HG03135 (cell line): ENCODE results near the gene DAB1.
"Not testable (repeated sequence)": the region's sequence is repeated elsewhere in the genome, so short reads cannot be mapped to it uniquely, and the experiment has no call there.

ENCODE experiments used
- ATAC-seq: cut with Tn5 transposase; IDR thresholded peaks from one replicate; pipeline ENCODE4 v1.9.1; 2021; ENCODE audit warnings: mild to moderate bottlenecking, moderate library complexity; ENCODE audit not compliant: unreplicated experiment

Gene DAB1

DNA sequence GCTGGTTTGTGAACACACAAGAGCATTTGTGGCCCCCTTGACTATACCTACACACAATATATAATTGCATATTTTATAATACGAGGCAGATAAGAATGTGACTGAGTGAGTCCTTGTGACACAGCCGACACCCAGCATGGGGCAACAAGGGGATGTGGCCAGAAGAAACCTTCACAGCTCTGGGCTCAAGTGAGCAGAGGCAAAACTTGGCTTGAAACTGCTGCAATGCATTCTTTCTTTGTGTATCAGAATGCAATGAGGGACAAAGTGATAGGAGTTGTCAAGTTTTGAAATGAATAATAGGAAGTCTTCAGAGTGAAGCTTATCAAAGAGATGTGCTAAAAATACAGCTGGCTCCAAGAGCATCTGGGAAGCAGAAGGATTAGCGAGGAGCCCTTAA, 334.0 kb downstream of the DAB1 start:
- no peak for ATAC-seq

DNA sequence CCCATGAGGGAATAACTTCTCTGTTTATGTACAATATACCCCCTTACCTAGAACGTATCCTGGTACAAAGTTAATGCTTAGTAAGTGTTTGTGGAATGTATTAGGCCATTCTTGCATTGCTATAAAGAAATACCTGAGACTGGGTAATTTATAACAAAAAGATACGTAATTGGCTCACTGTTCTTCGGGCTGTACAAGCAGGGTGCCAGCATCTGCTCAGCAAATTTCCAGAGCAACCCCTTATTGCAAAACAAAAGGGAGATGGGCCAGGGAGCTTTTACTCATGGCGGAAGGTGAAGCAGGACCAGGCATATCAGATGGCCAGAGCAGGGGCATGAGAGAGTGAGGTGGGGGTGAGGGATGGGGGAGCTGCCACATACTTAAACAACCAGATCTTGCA, 334.6 kb downstream of the DAB1 start:
- ATAC-seq, result no peak

DNA sequence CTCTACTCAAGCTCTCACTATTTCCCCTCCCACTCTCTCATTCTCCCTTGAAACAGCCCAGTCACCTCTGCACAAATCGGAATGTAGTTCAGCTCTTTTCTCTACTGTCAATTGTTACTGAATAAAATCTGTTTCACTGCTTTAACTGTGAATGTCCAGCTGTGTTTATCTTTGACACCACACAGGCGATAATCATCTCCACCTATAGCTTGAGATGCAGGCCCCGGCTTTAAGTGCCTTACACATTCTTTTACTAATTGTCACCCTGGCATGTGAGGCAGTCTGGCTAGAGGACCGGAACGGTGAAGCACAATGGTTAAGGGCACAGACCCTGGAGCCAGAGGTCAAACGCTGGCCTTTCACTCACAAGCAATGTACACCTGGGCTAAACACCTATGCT, 335.2 kb downstream of the DAB1 start:
- no peak for ATAC-seq

DNA sequence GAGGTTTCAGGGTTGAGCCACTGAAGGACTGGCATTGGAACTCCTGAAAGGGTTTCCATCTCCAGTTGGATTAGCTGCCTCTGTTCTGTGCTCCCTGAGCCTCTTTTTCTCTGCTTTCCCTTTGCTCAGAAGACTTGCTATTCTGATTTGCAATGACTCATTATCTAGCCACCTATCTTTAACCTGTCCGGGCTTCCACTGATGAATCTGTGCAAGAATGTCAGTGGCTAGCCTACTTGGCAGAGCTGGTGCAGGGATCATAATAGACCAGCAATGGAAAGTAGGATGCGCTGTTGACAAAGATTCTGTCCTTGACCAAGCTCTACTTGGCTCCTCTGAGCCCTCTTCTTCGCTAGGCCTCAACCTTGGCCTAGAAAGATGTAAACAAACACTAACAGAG, 336.2 kb downstream of the DAB1 start:
- ATAC-seq, result not testable (repeated sequence)

DNA sequence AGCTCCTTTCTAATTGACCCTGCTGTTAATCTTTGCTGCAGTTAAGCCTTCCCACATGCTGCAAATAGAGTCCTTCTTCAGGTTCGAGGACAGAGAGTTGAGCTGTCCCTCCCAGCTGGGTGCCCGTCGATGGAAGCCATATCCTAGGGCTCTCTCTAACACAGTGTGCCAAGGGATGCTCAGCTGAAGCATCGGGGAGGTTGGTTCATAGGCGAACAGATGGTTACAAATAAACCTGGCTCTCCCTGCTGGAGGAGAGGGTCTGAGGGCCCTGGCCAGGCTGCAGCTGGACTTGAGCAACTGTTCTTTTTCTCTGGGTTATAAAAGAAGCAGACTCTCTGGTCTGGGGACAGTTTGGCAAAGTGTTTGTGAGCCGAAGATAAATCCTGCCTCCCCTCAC, 337.7 kb downstream of the DAB1 start:
- no peak for ATAC-seq

DNA sequence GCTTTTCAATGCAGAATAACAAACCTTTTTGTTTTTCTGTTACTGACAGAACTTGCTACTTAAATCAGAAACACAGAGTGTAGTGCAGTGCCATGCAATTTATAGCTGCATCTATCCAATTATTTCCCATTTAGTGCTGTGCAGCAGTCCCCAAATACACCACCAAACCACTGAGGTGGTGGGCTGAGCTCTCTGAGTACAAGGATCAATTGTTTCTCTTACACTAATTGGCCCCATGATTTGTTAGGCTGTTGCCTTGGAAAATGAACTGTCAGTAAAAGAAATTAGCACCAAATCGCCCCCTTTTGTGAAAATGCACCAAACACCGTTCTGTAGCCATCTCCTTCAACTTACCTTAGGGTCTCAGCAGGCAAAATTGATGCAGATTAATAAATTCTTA, 339.2 kb downstream of the DAB1 start:
- no peak for ATAC-seq

DNA sequence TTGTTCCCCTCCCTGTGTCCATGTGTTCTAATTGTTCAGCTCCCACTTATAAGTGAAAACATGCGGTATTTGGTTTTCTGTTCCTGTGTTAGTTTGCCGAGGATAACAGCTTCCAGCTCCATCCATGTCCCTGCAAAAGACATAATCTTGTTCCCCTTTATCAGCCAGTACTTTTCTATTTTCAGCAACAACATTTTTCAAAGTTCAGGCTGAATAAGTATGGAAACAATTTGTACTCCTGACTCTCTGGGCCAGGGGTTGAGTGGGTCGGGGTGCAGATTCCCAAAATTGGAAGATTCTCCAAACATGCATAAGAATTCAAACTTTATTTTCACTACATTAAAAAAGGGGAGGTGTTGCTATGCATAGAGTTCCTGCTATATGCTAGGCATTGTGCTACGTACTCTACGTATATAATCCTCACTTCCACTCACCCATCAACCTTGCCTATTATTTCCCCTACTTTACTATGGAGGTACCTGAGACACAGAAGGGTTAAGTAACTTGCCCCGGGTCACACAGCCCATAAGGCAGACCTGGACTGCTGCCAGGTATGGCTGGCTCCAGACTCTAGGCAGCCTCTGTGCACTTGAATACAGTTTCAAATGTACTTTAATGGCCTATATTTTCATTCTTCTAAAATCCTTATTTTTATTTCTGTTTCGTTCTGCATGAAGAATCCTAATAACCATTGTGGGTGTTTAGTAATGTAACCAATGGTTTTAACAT, 341.0 kb downstream of the DAB1 start:
- ATAC-seq, result no peak

DNA sequence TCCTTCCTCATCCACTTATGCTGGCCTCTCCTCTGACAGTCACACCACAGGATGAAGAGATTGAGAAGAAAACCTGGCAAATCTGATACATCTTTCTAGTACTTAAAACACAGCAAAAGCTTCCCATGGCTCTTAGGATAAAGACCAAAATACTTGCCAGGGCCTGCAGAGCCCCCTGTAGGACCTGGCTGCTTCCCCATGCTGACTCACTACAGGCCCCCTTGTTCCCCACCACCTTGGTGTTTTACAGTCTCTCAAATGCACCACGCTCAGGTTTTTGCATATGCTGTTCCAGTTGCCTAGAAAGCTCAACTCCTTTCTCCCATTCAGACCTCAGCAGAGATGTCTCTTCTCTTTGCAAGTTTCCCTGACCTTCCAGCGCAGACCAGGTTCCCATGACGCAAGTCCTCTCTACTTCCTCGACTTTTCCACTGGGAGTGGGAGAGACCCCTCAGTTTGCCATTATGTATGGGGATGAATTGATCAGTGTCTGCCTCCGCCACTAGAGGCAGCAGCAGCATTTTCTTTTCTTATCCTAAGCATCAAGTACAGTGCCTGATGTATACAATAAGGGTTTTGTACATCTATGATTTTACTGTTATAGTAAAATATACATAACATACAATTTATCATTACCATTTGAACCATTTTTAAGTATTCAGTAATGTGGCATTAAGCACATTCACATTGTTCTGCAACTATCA, 344.3 kb downstream of the DAB1 start:
- no peak for ATAC-seq

DNA sequence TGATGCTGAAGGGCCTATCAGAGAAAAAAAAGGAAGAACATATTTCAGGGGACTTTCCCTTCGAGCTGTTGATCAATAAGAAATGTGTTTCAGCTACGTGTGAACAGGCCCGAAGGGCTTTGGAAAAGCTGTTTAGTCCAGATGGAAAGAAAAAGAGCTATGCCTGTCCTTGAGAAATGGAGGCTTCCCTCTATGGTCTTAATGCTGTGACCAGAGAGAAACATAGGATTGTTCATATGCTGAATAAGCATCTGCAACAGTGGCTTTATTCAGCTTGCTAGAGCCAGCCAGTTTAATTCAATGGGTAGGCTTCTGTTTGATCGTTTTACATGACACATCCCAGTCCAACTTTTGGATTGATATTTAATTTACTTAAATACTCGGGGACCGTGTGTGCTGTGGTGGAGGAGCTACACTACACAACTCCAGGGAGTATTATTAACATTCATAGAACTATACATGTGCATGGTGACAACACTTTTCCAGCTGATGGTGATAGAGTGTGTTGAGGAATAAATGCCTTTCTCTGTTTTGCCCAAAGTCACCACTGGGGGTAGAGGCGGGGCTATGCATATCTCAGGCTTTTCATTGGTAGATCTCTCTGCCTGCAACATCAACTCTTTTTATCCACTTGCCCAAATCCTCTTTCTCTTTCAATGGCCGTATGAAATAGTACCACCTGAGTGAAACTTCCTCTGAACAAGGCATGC, 351.3 kb downstream of the DAB1 start:
- ATAC-seq, result no peak

DNA sequence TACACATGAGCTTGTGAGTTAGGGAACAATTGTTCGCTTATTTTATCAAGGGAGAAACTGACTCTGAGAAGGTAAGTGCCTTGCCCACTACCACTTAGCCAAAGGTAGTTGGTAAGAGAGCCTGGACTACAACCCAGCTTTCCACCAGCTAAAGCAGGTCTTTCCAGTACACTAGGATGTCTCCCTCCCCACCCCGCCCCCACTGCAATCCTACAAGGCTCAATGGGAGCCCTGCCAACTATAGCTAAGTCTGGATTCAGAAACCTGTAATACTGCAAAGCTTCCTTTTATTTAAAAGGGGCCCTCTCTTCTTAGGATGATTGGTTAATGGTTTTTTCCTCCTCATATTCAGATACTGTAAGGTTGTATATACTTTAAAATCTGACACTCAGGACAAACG, 356.0 kb downstream of the DAB1 start:
- no peak for ATAC-seq

DNA sequence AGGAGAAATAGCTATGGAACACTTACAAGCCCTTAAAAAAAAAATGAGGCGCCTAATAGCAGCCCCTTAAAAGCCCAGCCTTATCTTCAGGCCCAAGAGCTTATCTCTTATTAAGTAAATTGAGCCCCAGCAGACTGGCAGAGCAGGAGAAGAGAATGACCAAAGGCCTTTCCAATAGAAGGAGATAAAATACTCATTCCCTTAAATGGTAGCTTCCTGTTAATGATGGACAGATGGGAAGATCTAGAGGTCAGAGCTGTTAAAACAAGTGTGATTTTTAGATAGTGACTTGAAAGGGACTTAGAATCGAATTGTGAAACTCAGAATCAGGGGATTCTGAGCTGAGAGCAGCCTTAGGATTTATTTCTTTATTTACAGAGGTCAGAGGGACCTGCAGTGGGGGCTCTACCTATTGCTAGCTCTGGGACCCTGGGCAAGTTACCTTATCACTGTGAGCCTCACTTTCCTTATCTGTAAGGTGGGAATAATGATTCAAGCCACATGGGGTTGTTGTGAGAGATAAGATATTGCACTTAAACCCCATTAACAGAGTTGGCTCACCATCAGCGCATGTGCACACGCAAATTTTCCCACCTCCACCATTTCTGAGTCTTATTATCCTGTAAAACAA, 356.8 kb downstream of the DAB1 start:
- no peak for ATAC-seq

DNA sequence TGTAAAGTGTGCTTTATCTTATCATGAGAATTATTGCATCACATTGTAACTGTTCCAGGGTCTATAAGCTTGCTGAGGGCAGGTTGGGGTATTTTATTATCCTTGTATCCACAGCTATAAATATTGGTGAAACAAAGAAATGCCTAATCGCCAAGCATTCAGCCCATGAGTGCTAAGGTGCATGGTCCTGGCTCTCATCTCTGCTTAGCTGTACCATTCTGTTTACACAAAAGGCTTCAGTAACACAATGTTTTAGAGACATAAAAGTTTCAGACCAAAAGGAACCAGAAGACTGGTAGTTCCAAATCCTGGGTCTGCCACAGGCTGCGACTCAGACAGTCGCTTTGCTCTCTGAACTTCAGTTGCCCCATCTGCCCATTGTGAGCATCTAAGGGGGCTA, 358.4 kb downstream of the DAB1 start:
- ATAC-seq, result no peak

DNA sequence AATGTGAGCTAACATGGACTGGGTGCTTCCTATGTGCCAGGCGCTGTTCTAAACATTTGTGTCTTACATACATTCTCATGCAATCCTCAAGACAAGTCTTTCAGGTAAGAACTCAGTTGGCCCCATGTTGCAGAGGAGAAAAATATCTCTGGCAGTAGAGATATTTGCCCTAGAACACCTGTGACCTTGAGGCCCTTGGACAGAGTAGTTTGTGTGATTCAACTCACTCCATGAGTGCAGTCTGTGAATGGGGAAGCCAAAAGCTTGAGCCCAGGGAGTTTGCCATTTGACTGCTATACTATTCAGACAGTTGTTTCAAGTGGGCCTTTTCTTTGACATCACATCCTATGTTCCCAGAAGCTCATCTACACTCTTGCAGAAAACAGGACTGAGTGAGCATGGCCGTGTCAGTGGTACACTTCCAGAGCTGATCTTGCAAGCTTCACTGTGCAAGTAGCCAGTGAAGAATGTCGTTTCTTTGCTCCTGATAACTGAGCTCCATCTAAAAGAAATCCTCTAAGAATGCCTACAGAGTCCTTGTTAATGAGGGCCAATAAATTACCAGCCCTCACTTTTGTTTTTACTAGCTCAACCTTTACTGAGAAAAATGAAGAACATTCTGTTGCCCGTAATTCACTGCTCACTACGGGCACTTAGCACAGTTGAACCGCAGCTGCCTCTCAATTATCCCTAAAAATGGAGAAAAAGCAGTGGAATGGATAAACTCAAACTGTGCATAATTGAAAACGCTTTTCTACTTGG, 359.3 kb downstream of the DAB1 start:
- no peak for ATAC-seq

DNA sequence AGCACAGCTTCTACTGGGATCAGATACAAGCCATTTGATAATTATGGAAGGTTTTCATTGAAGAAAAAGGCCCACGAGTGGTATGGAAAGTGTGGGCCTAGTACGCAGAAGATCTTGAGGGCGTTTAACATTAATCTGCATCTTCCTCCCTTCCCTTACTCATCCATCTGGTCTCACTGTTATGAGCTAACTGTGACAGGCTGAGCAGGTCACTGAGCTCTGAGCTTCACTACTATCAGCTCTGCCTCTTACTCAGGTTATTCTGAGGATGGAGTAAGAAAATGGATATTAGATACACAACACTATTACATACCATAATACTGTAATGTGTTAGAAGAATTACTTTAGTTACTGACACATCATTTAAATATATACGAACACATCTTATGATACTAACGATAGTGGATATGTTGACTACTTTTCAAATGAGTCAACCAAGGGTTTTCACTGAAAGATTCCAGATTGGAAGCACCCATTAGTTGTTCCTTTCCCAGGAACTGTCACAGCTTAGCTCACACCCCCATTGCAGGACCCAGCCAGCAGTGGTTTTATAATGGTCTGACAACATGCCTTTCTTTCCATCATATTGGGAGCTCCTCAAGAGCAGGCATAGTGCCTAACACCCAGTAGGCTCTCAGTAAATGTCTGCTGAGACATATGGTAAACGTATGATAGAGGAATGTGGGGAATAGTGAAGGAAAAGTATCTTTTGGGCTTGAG, 360.3 kb downstream of the DAB1 start:
- no peak for ATAC-seq

DNA sequence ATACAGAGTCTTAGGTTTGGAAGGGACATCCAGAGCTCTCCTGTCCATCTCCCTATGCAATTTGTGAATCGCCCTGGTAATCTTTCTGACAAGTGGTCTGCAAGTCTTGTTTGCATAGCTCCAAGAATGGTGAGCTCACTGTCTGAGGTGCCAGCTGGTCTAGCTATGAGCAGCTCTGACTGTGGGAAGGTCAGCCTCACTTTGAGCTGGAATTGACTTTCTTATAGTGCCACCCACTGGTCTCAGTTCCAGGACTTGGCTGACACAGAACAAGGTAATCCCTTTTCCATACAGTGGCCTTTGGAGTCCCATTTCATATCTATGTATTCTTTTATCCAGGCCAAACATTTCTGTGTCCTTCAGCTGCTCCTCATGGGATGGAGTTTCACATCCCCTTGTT, 362.5 kb downstream of the DAB1 start:
- no peak for ATAC-seq

DNA sequence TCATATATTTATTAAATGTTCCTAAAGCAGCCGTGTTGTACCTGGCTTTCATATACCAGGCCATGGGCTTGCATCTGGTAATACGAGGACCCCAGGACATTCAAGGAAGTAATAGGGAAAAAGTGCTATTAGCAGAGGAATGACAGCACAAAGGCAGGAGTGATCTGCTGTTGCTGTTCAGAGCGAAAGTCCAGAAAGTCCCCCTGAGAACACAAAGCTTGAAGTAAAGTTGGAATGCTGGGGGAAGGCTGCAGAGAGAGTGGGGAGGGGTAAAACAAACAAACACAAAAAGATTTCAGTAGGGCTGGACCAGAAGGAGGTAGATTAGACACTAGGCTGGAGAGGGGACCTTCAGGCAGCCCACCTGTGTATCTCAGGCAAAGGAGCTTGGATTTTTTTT, 363.4 kb downstream of the DAB1 start:
- ATAC-seq, result no peak

DNA sequence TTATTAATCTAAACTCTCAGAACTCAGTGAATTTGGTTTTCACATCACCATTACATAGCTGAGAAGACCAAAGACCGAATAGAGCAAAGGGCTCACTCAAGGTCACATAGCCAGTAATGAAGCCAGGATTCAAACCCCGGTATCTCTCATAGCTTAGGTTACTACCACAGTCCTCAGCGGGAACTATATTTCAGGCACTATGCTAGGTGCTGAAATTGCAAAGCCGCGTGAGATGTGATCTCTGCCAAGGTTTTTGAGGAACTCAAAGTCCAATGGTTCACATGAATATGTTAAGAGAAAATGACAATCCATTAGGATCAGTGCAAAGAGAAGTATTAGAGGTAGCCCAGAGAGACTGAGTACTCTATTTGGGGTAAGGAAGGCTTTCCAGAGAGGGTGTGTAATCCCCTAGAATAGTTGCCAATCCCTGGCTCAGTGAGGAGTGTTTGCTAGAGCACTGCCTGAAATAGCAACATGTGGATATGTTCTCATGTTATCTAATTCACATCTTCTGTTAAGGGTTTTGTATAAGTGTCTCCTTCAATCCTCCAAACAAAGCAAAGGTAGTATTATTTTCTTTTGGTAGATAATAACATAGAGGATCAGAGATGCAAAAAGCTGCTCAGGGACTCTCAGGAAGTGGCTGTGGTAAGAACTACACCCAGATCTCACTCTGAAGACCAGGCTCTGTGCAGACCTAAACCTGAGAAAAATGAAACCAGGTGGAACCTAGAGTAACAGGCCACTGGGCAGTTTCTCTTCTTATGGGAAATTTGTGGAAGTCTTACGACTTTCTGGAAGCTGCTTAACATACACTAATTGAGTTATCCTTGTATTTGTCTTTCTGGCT, 365.0 kb downstream of the DAB1 start:
- no peak for ATAC-seq

DNA sequence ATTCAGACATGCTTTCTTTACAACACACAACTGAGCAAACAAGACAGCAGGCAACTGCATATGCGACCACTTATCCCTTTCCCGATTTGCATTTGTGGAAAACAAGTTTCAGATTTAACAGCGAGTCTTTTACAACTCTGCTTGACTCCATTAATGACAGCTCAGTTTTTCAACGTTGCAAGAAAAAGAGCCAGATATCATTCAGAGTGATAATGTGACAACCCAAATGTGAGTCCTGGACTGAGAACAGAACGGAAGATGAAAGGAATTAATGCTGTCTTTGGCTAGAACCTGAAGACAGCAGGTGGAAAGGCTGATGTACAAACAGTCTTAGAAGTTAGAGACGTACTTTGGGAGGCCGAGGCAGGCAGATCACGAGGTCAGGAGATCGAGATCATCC, 375.0 kb downstream of the DAB1 start:
- no peak for ATAC-seq

DNA sequence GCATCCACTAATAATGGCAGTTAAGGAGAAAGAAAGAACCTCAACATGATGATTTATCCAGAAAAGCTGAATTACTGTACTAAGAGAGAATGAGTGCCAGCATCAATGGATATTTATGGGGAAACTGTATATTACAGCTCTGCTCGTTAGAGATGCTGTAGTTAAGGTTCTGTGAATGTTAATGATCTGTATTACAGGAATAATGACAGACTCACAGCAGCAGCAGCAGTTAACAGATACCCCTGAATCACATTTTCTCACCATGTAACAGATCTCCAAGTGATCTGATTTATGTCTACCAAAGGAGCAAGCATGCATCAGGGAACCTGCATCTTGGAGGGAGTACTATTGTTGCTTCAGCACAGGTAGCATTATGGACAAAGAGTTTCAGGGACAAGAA, 377.4 kb downstream of the DAB1 start:
- ATAC-seq, result no peak
